Endothelial cell of umbilical vein (primary cell): Measurements from ENCODE around the gene HEMGN. TPM values are rescaled to one million over a fixed set of nuclear protein-coding genes. Genes with fewer than 3 reads are reported as not detected.

Experiments
- BruUV-seq: library from RNA; stranded (reverse); fragments of 400-500 nt; replicated peaks from 2 replicates; lab custom pipeline; 2021; lab: Mats Ljungman, UMichigan
- CTCF ChIA-PET: fragments of 300-600, 350-600 bp; sonication (Branson Sonifier 250); formaldehyde crosslinking; loops from one replicate; lab custom pipeline; 2021; ENCODE audit warnings: antibody characterized with exemption, inconsistent platforms; lab: Charles Lee
- POLR2A ChIA-PET: fragments of 300-600, 350-600 bp; sonication (Branson Sonifier 250); formaldehyde crosslinking; loops from one replicate; lab custom pipeline; 2021; ENCODE audit warnings: antibody characterized with exemption, inconsistent platforms; lab: Charles Lee
- DNase-seq: peaks from one replicate; pipeline ENCODE4 v3.0.0-alpha.2; 2011; ENCODE audit warnings: low read depth, low spot score
- FAIRE-seq: peaks from 2 replicates; lab custom pipeline; 2011; peaks lifted over from hg19 to GRCh38; lab: Jason Lieb, UNC
- H2AFZ ChIP-seq: 2 replicates; pipeline ENCODE4 v1.6.0; 2012; ENCODE audit warnings: low read depth, low read length, control low read depth, inconsistent platforms
- H3K27ac ChIP-seq: 2 replicates; pipeline ENCODE4 v1.5.1; 2011; ENCODE audit warnings: low read depth, mild to moderate bottlenecking, control low read depth, low read length, moderate library complexity; ENCODE audit not compliant: insufficient read depth
- H3K27me3 ChIP-seq, 2 experiments: 2 replicates each; pipeline versions ENCODE4 v1.6.0 to v1.6.1; 2011; ENCODE audit warnings: low read length in 2 of 2, mixed read lengths in 1 of 2; ENCODE audit not compliant: control insufficient read depth in 2 of 2, insufficient read depth in 2 of 2
- H3K36me3 ChIP-seq, 2 experiments: 2 replicates in 1 of 2; 3 replicates in 1 of 2; pipeline ENCODE4 v1.5.1; 2011; ENCODE audit warnings: low read length in 2 of 2, mild to moderate bottlenecking in 1 of 2, moderate library complexity in 1 of 2; ENCODE audit not compliant: control insufficient read depth in 2 of 2, insufficient read depth in 2 of 2; ENCODE audit errors: extremely low read depth in 1 of 2
- H3K4me1 ChIP-seq: 3 replicates; pipeline ENCODE4 v1.5.1; 2011; ENCODE audit warnings: mild to moderate bottlenecking, low read length; ENCODE audit not compliant: control insufficient read depth, insufficient read depth; ENCODE audit errors: extremely low read depth
- H3K4me2 ChIP-seq: 2 replicates; pipeline ENCODE4 v1.6.1; 2011; ENCODE audit warnings: low read length, control low read depth, mixed read lengths; ENCODE audit not compliant: insufficient read depth
- H3K4me3 ChIP-seq, 3 experiments: fragments of 200-600 bp in 1 of 3; sonication (generic), shearing (Covaris generic) in 1 of 3; replicated peaks in 1 of 3; 2 replicates each; pipeline ENCODE4 v1.5.1; 2011 to 2016; ENCODE audit warnings: control low read depth in 3 of 3, low read length in 3 of 3, mild to moderate bottlenecking in 2 of 3, inconsistent platforms in 1 of 3, low read depth in 1 of 3, moderate library complexity in 1 of 3; ENCODE audit not compliant: insufficient read depth in 1 of 3
- H3K79me2 ChIP-seq: 2 replicates; pipeline ENCODE4 v1.6.0; 2012; ENCODE audit warnings: low read length, inconsistent platforms; ENCODE audit not compliant: control insufficient read depth, insufficient read depth
- H3K9ac ChIP-seq: replicated peaks from 2 replicates; pipeline ENCODE3; 2011; ENCODE audit warnings: low read length, control low read depth; ENCODE audit not compliant: insufficient read depth; ENCODE audit errors: extremely low read depth
- H3K9me1 ChIP-seq: replicated peaks from 3 replicates; pipeline ENCODE4 v1.6.0; 2011; ENCODE audit warnings: mild to moderate bottlenecking, low read length; ENCODE audit not compliant: control insufficient read depth, insufficient read depth; ENCODE audit errors: extremely low read depth
- H3K9me3 ChIP-seq: replicated peaks from 2 replicates; pipeline ENCODE4 v1.5.1; 2012; ENCODE audit warnings: low read length, inconsistent platforms; ENCODE audit not compliant: control insufficient read depth, insufficient read depth
- H4K20me1 ChIP-seq: replicated peaks from 2 replicates; pipeline ENCODE3; 2011; ENCODE audit warnings: mild to moderate bottlenecking, low read length; ENCODE audit not compliant: control insufficient read depth, insufficient read depth; ENCODE audit errors: extremely low read depth
- EZH2 ChIP-seq: IDR thresholded peaks from 2 replicates; pipeline ENCODE4 v1.6.1; 2012; ENCODE audit warnings: borderline replicate concordance, low read depth, mild to moderate bottlenecking, moderate library complexity, low read length, inconsistent platforms; ENCODE audit not compliant: severe bottlenecking
- FOS ChIP-seq: IDR thresholded peaks from 2 replicates; pipeline ENCODE4 v1.6.1; 2011; ENCODE audit warnings: mild to moderate bottlenecking, low read length, moderate library complexity, borderline replicate concordance; ENCODE audit not compliant: insufficient read depth
- JUN ChIP-seq: IDR thresholded peaks from 2 replicates; pipeline ENCODE4 v1.6.1; 2011; ENCODE audit warnings: borderline replicate concordance, low read depth; ENCODE audit not compliant: insufficient read length, insufficient read depth
- POLR2AphosphoS5 ChIP-seq: IDR thresholded peaks from 2 replicates; pipeline ENCODE4 v1.6.1; 2012; ENCODE audit warnings: low read depth, mild to moderate bottlenecking, control low read depth, low read length, moderate library complexity; ENCODE audit not compliant: insufficient read depth
- dilution Hi-C: fragments of 300-500 bp; cut with MboI; formaldehyde crosslinking; loops from one replicate; pipeline ENCODE4 v1.15.0; 2019; ENCODE audit warnings: low sequenced_read_pairs; ENCODE audit not compliant: extremely low pct_ligation_motif_present
- intact Hi-C: fragments of 100-400 bp; cut with micrococcal nuclease; formaldehyde crosslinking; loops from one replicate; pipeline ENCODE4 v1.10.0; 2022
- polyA plus RNA-seq, 4 experiments: library from polyadenylated mRNA; depleted of rRNA in 3 of 4; stranded (reverse) in 3 of 4; unstranded in 1 of 4; fragments of >200 nt; gene quantifications; 2 replicates each; pipeline versions ENCODE4 v1.2.1 to v1.2.3, GENCODE V29; 2011 to 2012; ENCODE audit warnings: missing spikeins in 1 of 4
- total RNA-seq: library from RNA; stranded (reverse); gene quantifications from 2 replicates; pipeline ENCODE4 v1.2.3, GENCODE V29; 2021

The HEMGN gene
- total and polyA plus RNA-seq, 2 donors (not counting 3 experiments of a cell fraction or from before 2014, with no cell fraction given) = not detected

DNA sequence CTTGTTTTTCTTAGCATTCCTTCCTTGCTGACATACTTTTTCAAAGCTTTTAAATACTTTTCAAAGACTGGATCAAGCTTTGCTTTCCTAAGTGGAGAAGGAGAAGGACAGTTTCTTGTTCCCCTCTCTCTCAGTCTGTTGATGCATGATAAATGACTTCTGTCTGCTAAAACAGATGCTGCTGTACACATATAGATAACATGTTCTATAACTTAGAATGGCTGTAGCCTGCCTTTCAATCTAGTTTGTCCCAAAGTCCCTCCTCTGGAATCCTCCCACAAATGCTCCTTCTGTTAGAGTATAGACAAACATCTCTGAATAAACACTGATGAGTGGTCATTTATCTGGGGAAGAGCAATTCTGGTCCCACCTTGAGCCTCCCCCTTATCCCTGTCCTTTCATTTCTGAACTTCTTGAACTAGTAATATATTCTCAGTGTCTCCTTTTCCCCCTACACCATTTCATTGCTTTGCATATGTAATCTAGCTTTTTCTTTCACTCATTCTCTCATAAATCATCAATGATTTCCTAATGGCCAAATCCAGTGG, 5.4 kb upstream of the HEMGN start:
- no peak overlapping the region for H3K4me3 ChIP-seq
- H3K79me2 ChIP-seq = no peaks in the 10 kb centered on the region
- no peak overlapping the region for H3K27ac ChIP-seq
- ChIA-PET POLR2A (no interaction called here), CTCF (interaction anchor here (1.1 to 1.6 kb wide), 3 partner anchors 8 to 41 kb away, joined by 3 to 5 read pairs (median 4); partner anchors contain the start of gene TRMO)
- no peaks in the 10 kb centered on the region for H4K20me1 ChIP-seq
- DNase-seq (no peak), FAIRE-seq (no peak)
- H2AFZ ChIP-seq = no peak overlapping the region
- no peak for TF ChIP-seq EZH2
- H3K4me1 ChIP-seq = no peaks in the 10 kb centered on the region
- BruUV-seq = no TSS peak
- no peak overlapping the region for H3K4me2 ChIP-seq
- dilution Hi-C loops (no loop called here), intact Hi-C loops (no loop called here)
- H3K27me3 ChIP-seq = peaks cover 27 to 57% of the 10 kb centered on the region in 2 experiments
- H3K9ac ChIP-seq = no peak overlapping the region
- no peaks in the 10 kb centered on the region for H3K9me1 ChIP-seq
- H3K9me3 ChIP-seq = no peaks in the 10 kb centered on the region
- no peaks in the 10 kb centered on the region for H3K36me3 ChIP-seq

DNA sequence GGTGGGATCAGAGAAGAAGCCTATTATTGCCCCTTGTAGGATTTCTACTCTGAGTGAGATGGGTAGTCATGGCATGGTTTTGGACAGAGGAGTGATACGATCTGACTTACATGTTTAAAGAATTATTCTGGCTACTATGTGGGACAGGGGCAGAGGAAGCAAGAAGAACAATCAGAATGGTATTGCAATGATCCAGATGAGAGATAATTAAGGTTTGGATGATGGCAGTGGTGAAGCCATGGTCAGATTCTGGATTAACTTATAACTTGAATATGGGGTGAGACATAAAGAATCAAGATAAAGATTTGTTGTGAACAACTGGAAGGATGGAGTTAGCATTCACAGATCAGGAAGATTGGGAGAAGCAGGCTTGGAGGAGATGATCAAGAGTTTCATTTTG, 3.4 kb upstream of the HEMGN start:
- no peaks in the 10 kb centered on the region for H3K9me1 ChIP-seq
- intact Hi-C loops (no loop called here), dilution Hi-C loops (no loop called here)
- no peaks in the 10 kb centered on the region for H3K9me3 ChIP-seq
- no peak overlapping the region for H3K4me3 ChIP-seq
- ChIA-PET CTCF (interaction anchor here (2.1 kb wide), 1 partner anchor 19 kb away, joined by 6 read pairs; the partner anchor contains the start of gene TRMO), POLR2A (no interaction called here)
- H3K79me2 ChIP-seq = no peaks in the 10 kb centered on the region
- H3K4me1 ChIP-seq = no peaks in the 10 kb centered on the region
- DNase-seq (no peak), FAIRE-seq (no peak)
- no peaks in the 10 kb centered on the region for H4K20me1 ChIP-seq
- H3K36me3 ChIP-seq = no peaks in the 10 kb centered on the region
- H3K27me3 ChIP-seq = peaks cover 35 to 73% of the 10 kb centered on the region in 2 experiments
- no peak overlapping the region for H2AFZ ChIP-seq
- H3K9ac ChIP-seq = no peak overlapping the region
- no peak for TF ChIP-seq POLR2AphosphoS5
- no peak for TF ChIP-seq JUN
- no peak for TF ChIP-seq FOS
- no peak overlapping the region for H3K4me2 ChIP-seq
- H3K27ac ChIP-seq = no peak overlapping the region
- no TSS peak for BruUV-seq
